ENCODE data around the gene ENTREP1.

- TF ChIP-seq EP300 (IDR thresholded peaks at IDR 0.05), result no peak
- TF ChIP-seq POLR2A (IDR thresholded peaks at IDR 0.05), result no peak
Observed at GRCh38 chr9:69347607-69348006, 22.6 kb downstream of the ENTREP1 start.

Measured in upper lobe of left lung (tissue), 4 donors.